H1 (cell line): ENCODE data around the gene B9D1. TPM values are rescaled to one million over a fixed set of nuclear protein-coding genes. Genes with fewer than 3 reads are reported as not detected.
A peak's percentile ranks its signal among the peaks of the same experiment; 100 is the strongest.

Experiments used
- CTCF ChIA-PET: fragments of 300-600 bp; sonication (Branson Sonifier 250); formaldehyde crosslinking; loops from one replicate; lab custom pipeline; 2021; ENCODE audit not compliant: partially characterized antibody; lab: Charles Lee
- POLR2A ChIA-PET: fragments of 300-600 bp; sonication (Branson Sonifier 250); formaldehyde crosslinking; loops from one replicate; lab custom pipeline; 2021; ENCODE audit warnings: inconsistent platforms; ENCODE audit not compliant: partially characterized antibody; lab: Charles Lee
- DNase-seq, 2 experiments: peaks; one replicate each; pipeline versions ENCODE4 v3.0.0 to v3.0.0-alpha.2; 2010 to 2022; ENCODE audit warnings: low spot score in 2 of 2, low read depth in 1 of 2, mixed read lengths in 1 of 2
- FAIRE-seq: peaks from 2 replicates; lab custom pipeline; 2011; peaks lifted over from hg19 to GRCh38; lab: Jason Lieb, UNC
- H2AFZ ChIP-seq: 2 replicates; pipeline ENCODE4 v1.8.1; 2012; ENCODE audit warnings: low read length, inconsistent platforms
- H2AK5ac ChIP-seq: 2 replicates; pipeline ENCODE4 v1.6.1; 2013; ENCODE audit warnings: low read depth, low read length
- H2BK120ac ChIP-seq: replicated peaks from 2 replicates; pipeline ENCODE3; 2013; ENCODE audit warnings: low read depth, low read length, inconsistent platforms
- H2BK12ac ChIP-seq: 2 replicates; pipeline ENCODE4 v1.6.1; 2013; ENCODE audit warnings: low read depth, low read length
- H2BK15ac ChIP-seq: 2 replicates; pipeline ENCODE4 v1.6.1; 2013; ENCODE audit warnings: low read length
- H2BK20ac ChIP-seq: 2 replicates; pipeline ENCODE4 v1.6.1; 2013; ENCODE audit warnings: low read length
- H2BK5ac ChIP-seq: 2 replicates; pipeline ENCODE4 v1.6.1; 2013; ENCODE audit warnings: low read depth, low read length
- H3K14ac ChIP-seq: 2 replicates; pipeline ENCODE4 v1.6.1; 2013; ENCODE audit warnings: inconsistent platforms; ENCODE audit not compliant: insufficient read length
- H3K18ac ChIP-seq: 2 replicates; pipeline ENCODE4 v1.6.1; 2013; ENCODE audit warnings: low read length; ENCODE audit errors: extremely low read depth
- H3K23ac ChIP-seq: 2 replicates; pipeline ENCODE4 v1.6.1; 2013; ENCODE audit warnings: inconsistent platforms; ENCODE audit not compliant: insufficient read length
- H3K23me2 ChIP-seq: 2 replicates; pipeline ENCODE4 v1.6.1; 2013; ENCODE audit warnings: low read depth, low read length
- H3K27ac ChIP-seq: 2 replicates; pipeline ENCODE4 v1.6.1; 2011; ENCODE audit warnings: low read depth, low read length, inconsistent platforms
- H3K27me3 ChIP-seq, 4 experiments: replicated peaks in 1 of 4; 1 replicate in 1 of 4; 2 replicates in 3 of 4; pipeline versions ENCODE4 v1.6.1 to v1.8.1; 2011 to 2013; ENCODE audit warnings: low read length in 3 of 4, mild to moderate bottlenecking in 3 of 4, inconsistent platforms in 2 of 4, mixed read lengths in 2 of 4, moderate library complexity in 1 of 4; ENCODE audit not compliant: control insufficient read depth in 3 of 4, insufficient read depth in 3 of 4; ENCODE audit errors: extremely low read depth in 1 of 4
- H3K36me3 ChIP-seq, 4 experiments: 2 replicates each; pipeline versions ENCODE4 v1.6.1 to v1.8.1; 2011 to 2013; ENCODE audit warnings: mild to moderate bottlenecking in 4 of 4, low read length in 3 of 4, moderate library complexity in 2 of 4, control low read depth in 1 of 4, inconsistent platforms in 1 of 4; ENCODE audit not compliant: insufficient read depth in 4 of 4, control insufficient read depth in 2 of 4
- H3K4ac ChIP-seq: replicated peaks from 2 replicates; pipeline ENCODE3; 2013; ENCODE audit warnings: low read length, low read depth, mixed read lengths, inconsistent platforms; ENCODE audit not compliant: insufficient read length
- H3K4me1 ChIP-seq, 4 experiments: replicated peaks in 1 of 4; 1 replicate in 1 of 4; 2 replicates in 3 of 4; pipeline versions ENCODE4 v1.6.1 to v1.8.1; 2011 to 2013; ENCODE audit warnings: low read length in 3 of 4, inconsistent platforms in 2 of 4, mixed read lengths in 1 of 4; ENCODE audit not compliant: insufficient read depth in 4 of 4, control insufficient read depth in 3 of 4
- H3K4me2 ChIP-seq, 2 experiments: 2 replicates each; pipeline versions ENCODE4 v1.6.1 to v1.8.1; 2011 to 2013; ENCODE audit warnings: low read depth in 2 of 2, low read length in 2 of 2, control low read depth in 1 of 2, inconsistent platforms in 1 of 2, mild to moderate bottlenecking in 1 of 2; ENCODE audit not compliant: insufficient read depth in 1 of 2
- H3K4me3 ChIP-seq, 4 experiments: fragments of 200-600, 300-600 bp in 1 of 4; sonication (generic), shearing (Covaris generic), sonication (Bioruptor Twin) in 1 of 4; 2 replicates each; pipeline versions ENCODE4 v1.5.1 to v1.8.1; 2011 to 2016; ENCODE audit warnings: low read length in 4 of 4, low read depth in 3 of 4, control low read depth in 2 of 4, inconsistent platforms in 2 of 4, mild to moderate bottlenecking in 2 of 4, mixed read lengths in 1 of 4, moderate library complexity in 1 of 4; ENCODE audit not compliant: insufficient read depth in 2 of 4; ENCODE audit errors: extremely low read depth in 1 of 4
- H3K56ac ChIP-seq: replicated peaks from 2 replicates; pipeline ENCODE3; 2013; ENCODE audit warnings: low read depth, mild to moderate bottlenecking, mixed read lengths, low read length, inconsistent platforms; ENCODE audit not compliant: insufficient read length
- H3K79me1 ChIP-seq: 2 replicates; pipeline ENCODE4 v1.6.1; 2013; ENCODE audit warnings: low read depth, low read length, control low read depth
- H3K79me2 ChIP-seq, 2 experiments: 2 replicates each; pipeline versions ENCODE4 v1.6.1 to v1.8.1; 2012 to 2013; ENCODE audit warnings: low read length in 2 of 2, mild to moderate bottlenecking in 2 of 2, inconsistent platforms in 1 of 2; ENCODE audit not compliant: insufficient read depth in 2 of 2, control insufficient read depth in 1 of 2
- H3K9ac ChIP-seq, 4 experiments: replicated peaks in 1 of 4; 1 replicate in 1 of 4; 2 replicates in 3 of 4; pipeline versions ENCODE4 v1.6.1 to v1.8.1; 2011 to 2013; ENCODE audit warnings: low read depth in 3 of 4, low read length in 3 of 4, control low read depth in 2 of 4, mild to moderate bottlenecking in 2 of 4, moderate library complexity in 2 of 4, inconsistent platforms in 1 of 4; ENCODE audit errors: extremely low read depth in 1 of 4
- H3K9me3 ChIP-seq, 2 experiments: 2 replicates each; pipeline versions ENCODE4 v1.6.1 to v1.8.1; 2012 to 2013; ENCODE audit warnings: mild to moderate bottlenecking in 2 of 2, moderate library complexity in 2 of 2, control low read depth in 1 of 2, inconsistent platforms in 1 of 2, low read depth in 1 of 2, low read length in 1 of 2, mixed read lengths in 1 of 2; ENCODE audit not compliant: insufficient read depth in 2 of 2
- H4K20me1 ChIP-seq, 2 experiments: replicated peaks in 1 of 2; 2 replicates each; pipeline versions ENCODE3 to v1.8.1; 2011 to 2013; ENCODE audit warnings: inconsistent platforms in 2 of 2, low read length in 2 of 2, mild to moderate bottlenecking in 1 of 2; ENCODE audit not compliant: insufficient read depth in 2 of 2, control insufficient read depth in 1 of 2
- H4K5ac ChIP-seq: 2 replicates; pipeline ENCODE4 v1.6.1; 2013; ENCODE audit warnings: low read length, low read depth, mixed read lengths, inconsistent platforms; ENCODE audit not compliant: insufficient read length
- H4K8ac ChIP-seq: 2 replicates; pipeline ENCODE4 v1.8.0; 2013; ENCODE audit warnings: mild to moderate bottlenecking, moderate library complexity, low read length, inconsistent platforms; ENCODE audit not compliant: insufficient read depth; ENCODE audit errors: extremely low read depth
- H4K91ac ChIP-seq: replicated peaks from 2 replicates; pipeline ENCODE3; 2013; ENCODE audit warnings: low read length, mixed read lengths, inconsistent platforms; ENCODE audit not compliant: insufficient read length
- BCL11A ChIP-seq, 2 experiments: IDR thresholded peaks; one replicate each; pipeline ENCODE4 v1.6.1; 2011; ENCODE audit warnings: low read depth in 2 of 2, low read length in 2 of 2, mild to moderate bottlenecking in 2 of 2
- CEBPB ChIP-seq: IDR thresholded peaks from 2 replicates; pipeline ENCODE4 v1.6.1; 2012; ENCODE audit warnings: low read depth, low read length
- SIN3A ChIP-seq, 2 experiments: IDR thresholded peaks in 1 of 2; conservative IDR thresholded peaks in 1 of 2; 2 replicates each; pipeline ENCODE4 v1.6.1; 2011 to 2012; ENCODE audit warnings: low read length in 2 of 2, improper control_type of control experiment in 1 of 2, low read depth in 1 of 2, mild to moderate bottlenecking in 1 of 2
- TAF1 ChIP-seq: IDR thresholded peaks from 2 replicates; pipeline ENCODE4 v1.6.1; 2011; ENCODE audit warnings: mild to moderate bottlenecking, low read depth, low read length
- TEAD4 ChIP-seq: IDR thresholded peaks from 2 replicates; pipeline ENCODE4 v1.6.1; 2012; ENCODE audit warnings: low read depth, low read length, inconsistent platforms, mixed read lengths
- WGBS, 2 experiments: shearing (Covaris generic) in 1 of 2; methylation state at CpG; one replicate each; pipeline versions ENCODE4 v1.1.6 to v1.1.7; 2013 to 2015; ENCODE audit warnings: low lambda C conversion rate in 2 of 2, mixed read lengths in 2 of 2, inconsistent platforms in 1 of 2, low coverage in 1 of 2, missing lambda C conversion rate in 1 of 2; ENCODE audit not compliant: insufficient replicate concordance in 2 of 2, insufficient coverage in 1 of 2, insufficient read length in 1 of 2; ENCODE audit errors: extremely low coverage in 1 of 2, missing lambda C conversion rate in 1 of 2; 5-methylcytosine and 5-hydroxymethylcytosine counted together
- polyA plus RNA-seq, 7 experiments: library from polyadenylated mRNA; depleted of rRNA in 3 of 7; stranded (reverse) in 5 of 7; unstranded in 2 of 7; fragments of >200 nt in 5 of 7; fragments of 200-250 nt in 2 of 7; gene quantifications; 1 replicate in 5 of 7; 2 replicates in 1 of 7; 4 replicates in 1 of 7; pipeline versions ENCODE4 v1.2.1 to v1.2.3, GENCODE V29; 2011 to 2013; ENCODE audit warnings: missing spikeins in 2 of 7, mixed read lengths in 2 of 7
- total RNA-seq: library from RNA; stranded (reverse); fragmentation: NEBNext Ultra II Directional; extraction: Animal tissue kit (Norgen Biotek cat#: 25700); gene quantifications from 2 replicates; pipeline ENCODE4 v1.2.1, GENCODE V29; 2021

The B9D1 gene
- total and polyA plus RNA-seq, 2 of the 8 experiments (the other 6 are each of a cell fraction or from before 2014, with no cell fraction given): 24.6 to 65.7 TPM

GRCh38 chr17:19386974-19387920 lies 24.7 kb upstream of the B9D1 start, which contains the start of gene MFAP4:
TSS of gene MFAP4 (minus strand) at chr17:19387190. CDS start at chr17:19387155, 35 bp downstream.
- FAIRE-seq: no peak
- H2AFZ ChIP-seq: no peak within 1 kb of the TSS
- peak within 1 kb of the TSS; percentile 58 for H4K5ac ChIP-seq
- no peak within 1 kb of the TSS for H3K56ac ChIP-seq
- peak within 1 kb of the TSS; percentile 66; the same call in 1 of the 2 replicates for H2BK5ac ChIP-seq
- peaks cover 3% of the 10 kb centered on the region; the same call in 1 of the 2 replicates for H3K23me2 ChIP-seq
- peak within 1 kb of the TSS; percentile 30; the same call in 1 of the 2 replicates for H3K27ac ChIP-seq
- peaks cover 0 to 3% of the 10 kb centered on the region in 2 experiments; a peak in 2 of 4 replicates for H3K79me2 ChIP-seq
- peak within 1 kb of the TSS; percentile 75 for H3K18ac ChIP-seq
- WGBS, 2 experiments: 15% methylated on average over 10 of the region's 22 CpGs; no CpG with 5 or more reads in 1 of the 2 experiments
- no peak within 1 kb of the TSS for H3K23ac ChIP-seq
- TF ChIP-seq TEAD4 (0 out of 2 replicates have a peak, but pooled peaks have one; percentile 3), CEBPB (0 out of 2 replicates have a peak, but pooled peaks have one; percentile 8), SIN3A (conservative IDR thresholded peaks at IDR 0.05 in 1 of 2, IDR thresholded peaks at IDR 0.05 in 1 of 2; ENCODE audit: low read depth in 1 of 2, low read length in 2 of 2) (0 out of 4 replicates have a peak, but pooled peaks of 1 of the 2 experiments have one; percentile 35), TAF1 (peak; percentile 48; the same call in 1 of the 2 replicates), BCL11A (IDR thresholded peaks at IDR 0.05; ENCODE audit: low read depth in 2 of 2, low read length in 2 of 2) (no peak)
- no peaks in the 10 kb centered on the region for H3K9me3 ChIP-seq
- peak within 1 kb of the TSS in 1 of 4 experiments; percentile 37; a peak in 1 of 7 replicates for H3K9ac ChIP-seq
- no peaks in the 10 kb centered on the region for H3K27me3 ChIP-seq
- CTCF ChIA-PET: interaction anchor here (0.8 to 2.1 kb wide), 3 partner anchors 10 to 60 kb away, joined by 3 to 12 read pairs (median 3); partner anchors contain the start of gene B9D1
- peak within 1 kb of the TSS; percentile 27 for H2BK120ac ChIP-seq
- peak within 1 kb of the TSS; percentile 53; the same call in 1 of the 2 replicates for H4K8ac ChIP-seq
- H3K79me1 ChIP-seq: peaks cover 5% of the 10 kb centered on the region
- H3K4ac ChIP-seq: peak within 1 kb of the TSS; percentile 95
- H3K4me2 ChIP-seq: peak within 1 kb of the TSS; percentile 46 to 53
- H2BK12ac ChIP-seq: peak within 1 kb of the TSS; percentile 94
- H3K4me1 ChIP-seq: peaks cover 8 to 22% (median 15%) of the 10 kb centered on the region in 4 experiments
- DNase-seq: peak in 1 of 2 experiments; percentile 66
- peak within 1 kb of the TSS; percentile 93; the same call in 1 of the 2 replicates for H2BK20ac ChIP-seq
- peak within 1 kb of the TSS; percentile 77 for H4K91ac ChIP-seq
- H4K20me1 ChIP-seq: peaks cover 3 to 13% of the 10 kb centered on the region in 2 experiments
- no peak within 1 kb of the TSS for H3K14ac ChIP-seq
- peak within 1 kb of the TSS in 3 of 4 experiments; percentile 17 to 49 (median 18); a peak in 4 of 8 replicates for H3K4me3 ChIP-seq
- peak within 1 kb of the TSS; percentile 53; the same call in 1 of the 2 replicates for H2AK5ac ChIP-seq
- POLR2A ChIA-PET: interaction anchor here (0.8 to 2.7 kb wide), 9 partner anchors 9 to 284 kb away, joined by 3 to 23 read pairs (median 3); partner anchors contain the start of genes B9D1 and MAPK7
- peaks cover 17 to 33% (median 21%) of the 10 kb centered on the region in 4 experiments for H3K36me3 ChIP-seq
- peak within 1 kb of the TSS; percentile 96; the same call in 1 of the 2 replicates for H2BK15ac ChIP-seq
